GM12874 (cell line): ENCODE results near the gene MAPK13.
A peak's percentile ranks its signal among the peaks of the same experiment; 100 is the strongest.

ENCODE experiments used
- TF ChIP-seq, protein P1 (sequence below): IDR thresholded peaks from 2 replicates; pipeline ENCODE4 v1.5.1; 2011; ENCODE audit warnings: low read depth, mild to moderate bottlenecking, control low read depth, low read length, moderate library complexity; ENCODE audit not compliant: insufficient read depth

The MAPK13 gene

DNA sequence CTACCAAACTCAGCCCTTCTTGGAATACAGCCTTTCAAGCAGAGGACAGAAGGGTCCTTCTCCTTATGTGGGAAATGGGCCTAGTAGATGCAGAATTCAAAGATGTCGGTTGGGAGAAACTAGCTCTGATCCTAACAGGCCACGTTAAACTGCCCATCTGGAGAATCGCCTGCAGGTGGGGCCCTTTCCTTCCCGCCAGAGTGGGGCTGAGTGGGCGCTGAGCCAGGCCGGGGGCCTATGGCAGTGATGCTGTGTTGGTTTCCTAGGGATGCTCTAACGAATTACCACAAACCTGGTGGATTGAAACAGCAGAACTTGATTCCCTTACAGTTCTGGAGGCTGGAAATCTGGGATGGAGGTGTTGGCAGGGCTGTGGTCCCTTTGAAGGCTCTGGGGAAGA is 9.1 kb downstream of the MAPK13 start:
- TF ChIP-seq, protein P1, sequence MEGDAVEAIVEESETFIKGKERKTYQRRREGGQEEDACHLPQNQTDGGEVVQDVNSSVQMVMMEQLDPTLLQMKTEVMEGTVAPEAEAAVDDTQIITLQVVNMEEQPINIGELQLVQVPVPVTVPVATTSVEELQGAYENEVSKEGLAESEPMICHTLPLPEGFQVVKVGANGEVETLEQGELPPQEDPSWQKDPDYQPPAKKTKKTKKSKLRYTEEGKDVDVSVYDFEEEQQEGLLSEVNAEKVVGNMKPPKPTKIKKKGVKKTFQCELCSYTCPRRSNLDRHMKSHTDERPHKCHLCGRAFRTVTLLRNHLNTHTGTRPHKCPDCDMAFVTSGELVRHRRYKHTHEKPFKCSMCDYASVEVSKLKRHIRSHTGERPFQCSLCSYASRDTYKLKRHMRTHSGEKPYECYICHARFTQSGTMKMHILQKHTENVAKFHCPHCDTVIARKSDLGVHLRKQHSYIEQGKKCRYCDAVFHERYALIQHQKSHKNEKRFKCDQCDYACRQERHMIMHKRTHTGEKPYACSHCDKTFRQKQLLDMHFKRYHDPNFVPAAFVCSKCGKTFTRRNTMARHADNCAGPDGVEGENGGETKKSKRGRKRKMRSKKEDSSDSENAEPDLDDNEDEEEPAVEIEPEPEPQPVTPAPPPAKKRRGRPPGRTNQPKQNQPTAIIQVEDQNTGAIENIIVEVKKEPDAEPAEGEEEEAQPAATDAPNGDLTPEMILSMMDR: 0 out of 2 replicates have a peak, but pooled peaks have one; percentile 16

GRCh38 chr6:36139991-36140710 is 9.8 kb downstream of the MAPK13 start:
- TF ChIP-seq, protein P1: no peak

GRCh38 chr6:36141091-36141490 is 10.8 kb downstream of the MAPK13 start:
- TF ChIP-seq, protein P1: no peak

DNA sequence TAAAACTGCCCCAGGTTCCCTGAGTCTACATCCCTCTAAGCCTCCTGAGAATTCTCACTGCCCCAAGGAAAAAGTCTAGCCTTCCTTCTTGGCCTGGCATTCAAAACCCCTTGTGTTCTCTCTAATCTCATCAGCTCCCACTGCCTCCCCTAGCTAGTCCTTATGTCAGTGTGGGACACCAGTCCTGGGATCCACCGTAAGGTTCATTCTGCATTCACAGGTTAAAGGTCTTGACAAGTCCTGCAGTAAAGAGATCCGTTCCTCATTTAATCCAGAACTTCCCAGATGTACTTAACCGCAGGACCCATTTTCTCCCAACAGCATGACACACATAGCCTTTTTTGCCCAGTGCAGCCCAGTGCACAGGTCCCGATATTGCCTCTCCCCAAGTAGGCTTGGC is 11.6 kb downstream of the MAPK13 start:
- TF ChIP-seq, protein P1: no peak

GRCh38 chr6:36142971-36143838 is 12.9 kb downstream of the MAPK13 start:
- TF ChIP-seq, protein P1: no peak

DNA sequence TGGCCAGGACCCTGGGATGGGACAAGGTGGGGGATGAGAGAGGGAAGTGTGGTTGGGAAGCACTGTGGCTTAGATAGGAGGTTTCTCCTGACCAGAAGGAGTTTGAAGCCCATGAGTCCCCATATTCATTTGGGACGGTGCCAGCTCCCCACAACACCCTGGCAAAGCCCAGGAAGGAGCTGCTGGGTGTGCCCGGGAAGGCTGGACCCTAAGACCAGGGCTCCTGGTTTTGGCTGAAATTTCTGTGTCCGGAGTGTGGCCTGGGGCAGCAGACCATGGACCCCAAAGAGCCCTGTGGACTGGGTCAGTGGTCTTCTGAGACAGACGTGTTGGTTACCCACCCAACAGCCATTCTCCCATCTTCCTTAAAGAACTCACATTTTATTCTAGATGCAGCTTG is 15.2 kb downstream of the MAPK13 start:
- TF ChIP-seq, protein P1: no peak

DNA sequence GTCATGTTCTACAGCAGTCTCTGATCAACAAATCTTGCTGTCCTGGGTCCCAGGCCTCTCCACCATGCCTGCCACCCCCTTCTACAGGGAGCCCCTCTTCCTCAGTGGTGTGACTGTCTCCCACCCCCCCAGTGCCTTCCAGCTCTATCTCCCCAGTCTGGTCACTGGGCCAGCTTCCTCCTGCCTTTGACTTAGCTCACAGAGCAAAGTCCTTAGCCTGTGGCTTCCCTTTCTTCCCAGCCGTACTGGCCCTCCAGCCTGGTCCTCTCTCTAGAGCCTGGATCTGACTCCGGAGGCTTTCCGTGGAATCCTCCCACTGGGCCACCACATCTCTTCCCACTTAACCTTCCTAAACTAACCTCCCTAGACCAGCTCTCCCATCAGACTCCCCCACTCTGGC is 17.0 kb downstream of the MAPK13 start:
- TF ChIP-seq, protein P1: no peak
